HG02884 (cell line): ENCODE data around the gene SNX3.

Experiments
- ATAC-seq: cut with Tn5 transposase; IDR thresholded peaks from one replicate; pipeline ENCODE4 v1.9.1; 2021; ENCODE audit warnings: mild to moderate bottlenecking, moderate library complexity; ENCODE audit not compliant: unreplicated experiment

Gene SNX3

GRCh38 chr6:108209738-108210137 lies 51.1 kb downstream of the SNX3 start:
- ATAC-seq = no peak

DNA sequence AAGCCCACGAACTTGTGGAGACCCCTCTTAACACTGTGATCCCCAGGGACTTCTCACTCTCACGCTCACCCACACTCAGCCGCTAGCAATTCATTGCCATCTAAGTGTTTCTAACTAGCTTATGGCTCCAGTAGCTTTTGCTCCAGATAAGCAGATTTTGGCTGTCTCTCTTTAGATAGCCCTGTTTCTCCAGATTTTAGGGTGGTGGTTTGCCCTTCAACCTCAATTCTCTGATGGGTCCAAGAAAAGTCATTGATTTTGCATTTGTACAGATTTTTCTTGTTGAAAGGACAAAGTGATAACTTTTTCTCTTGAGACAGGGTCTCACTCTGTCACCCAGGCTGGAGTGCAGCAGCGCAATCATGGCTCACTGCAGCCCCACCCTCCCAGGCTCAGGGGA lies 53.8 kb downstream of the SNX3 start:
- no peak for ATAC-seq

DNA sequence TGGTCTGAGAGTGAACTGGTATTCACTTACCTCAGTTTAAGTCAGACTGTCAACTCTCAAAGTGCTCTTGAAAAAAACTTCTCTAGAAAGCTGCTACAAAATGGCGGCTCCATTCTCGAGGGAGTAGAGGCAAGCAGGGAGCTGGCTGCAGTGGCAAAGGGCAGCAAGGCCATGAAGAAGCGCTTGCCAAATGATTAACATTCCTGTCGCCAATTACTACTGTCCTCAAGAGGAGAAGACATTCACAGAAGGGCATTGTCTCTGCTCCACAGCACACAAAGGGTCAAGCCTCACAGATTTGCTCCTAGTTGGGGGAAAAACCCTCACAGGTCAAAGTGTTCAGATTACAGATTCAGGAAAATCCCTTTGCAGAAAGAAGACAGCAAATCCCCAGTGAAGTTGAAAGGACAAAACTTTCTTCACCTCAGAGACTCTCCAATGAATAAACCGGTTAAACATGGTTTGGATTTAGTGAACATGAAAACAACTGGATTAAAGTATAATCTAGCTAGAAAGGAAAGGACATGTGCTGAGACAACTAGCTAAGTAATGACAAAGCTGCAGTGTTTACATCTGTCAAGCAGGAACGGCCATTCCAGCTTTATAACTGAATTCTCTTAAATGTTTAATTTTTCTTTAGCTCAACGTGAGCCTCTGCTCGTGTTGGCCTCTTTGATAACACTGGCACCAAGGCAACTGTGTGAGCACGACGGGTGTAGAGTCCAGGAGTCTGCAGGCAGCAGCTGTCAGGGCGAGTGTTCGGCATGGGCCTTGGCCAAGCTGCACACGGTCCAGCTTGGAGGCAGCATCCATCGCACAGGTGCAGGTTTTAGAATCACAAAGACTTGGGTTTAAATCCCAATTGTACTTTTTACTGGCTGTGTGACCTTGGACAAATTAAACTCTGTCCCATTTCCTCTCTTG lies 57.4 kb downstream of the SNX3 start:
- ATAC-seq = no peak

DNA sequence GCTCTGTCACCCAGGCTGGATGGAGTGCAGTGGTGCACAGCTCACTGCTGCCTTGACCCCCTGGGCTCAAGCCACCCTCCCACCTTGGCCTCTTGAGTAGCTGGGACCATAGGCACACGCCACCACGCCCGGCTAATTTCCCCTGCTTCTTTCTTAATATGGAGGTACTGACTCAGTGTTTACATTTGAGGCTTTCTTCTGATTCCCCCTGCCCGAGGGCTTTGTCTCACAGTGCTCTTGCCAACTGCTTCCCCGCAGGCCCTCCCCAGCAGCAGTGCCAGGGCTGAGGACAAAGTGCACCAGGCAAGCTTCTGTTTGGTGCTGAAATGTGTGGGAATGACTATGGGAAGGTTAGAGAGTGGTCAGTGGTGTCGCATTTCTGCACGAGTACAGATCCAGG lies 60.2 kb downstream of the SNX3 start:
- ATAC-seq = no peak

DNA sequence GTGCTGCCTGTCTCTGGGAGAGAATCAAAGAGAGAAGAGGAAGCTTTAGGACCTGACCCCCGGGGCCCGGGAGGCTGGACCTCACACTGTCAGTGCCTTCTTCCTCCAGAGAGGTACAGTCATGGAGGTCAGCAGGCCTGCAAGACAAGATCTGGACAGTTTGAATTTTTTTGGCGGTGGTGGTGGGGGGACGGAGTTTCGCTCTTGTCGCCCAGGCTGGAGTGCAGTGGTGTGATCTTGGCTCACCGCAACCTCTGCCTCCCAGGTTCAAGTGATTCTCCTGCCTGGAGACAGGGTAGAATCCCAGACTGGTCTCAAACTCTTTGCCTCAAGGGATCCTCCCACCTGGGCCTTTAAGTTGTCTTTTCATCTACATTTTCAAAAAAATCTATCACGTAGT lies 60.7 kb downstream of the SNX3 start:
- ATAC-seq = no peak

DNA sequence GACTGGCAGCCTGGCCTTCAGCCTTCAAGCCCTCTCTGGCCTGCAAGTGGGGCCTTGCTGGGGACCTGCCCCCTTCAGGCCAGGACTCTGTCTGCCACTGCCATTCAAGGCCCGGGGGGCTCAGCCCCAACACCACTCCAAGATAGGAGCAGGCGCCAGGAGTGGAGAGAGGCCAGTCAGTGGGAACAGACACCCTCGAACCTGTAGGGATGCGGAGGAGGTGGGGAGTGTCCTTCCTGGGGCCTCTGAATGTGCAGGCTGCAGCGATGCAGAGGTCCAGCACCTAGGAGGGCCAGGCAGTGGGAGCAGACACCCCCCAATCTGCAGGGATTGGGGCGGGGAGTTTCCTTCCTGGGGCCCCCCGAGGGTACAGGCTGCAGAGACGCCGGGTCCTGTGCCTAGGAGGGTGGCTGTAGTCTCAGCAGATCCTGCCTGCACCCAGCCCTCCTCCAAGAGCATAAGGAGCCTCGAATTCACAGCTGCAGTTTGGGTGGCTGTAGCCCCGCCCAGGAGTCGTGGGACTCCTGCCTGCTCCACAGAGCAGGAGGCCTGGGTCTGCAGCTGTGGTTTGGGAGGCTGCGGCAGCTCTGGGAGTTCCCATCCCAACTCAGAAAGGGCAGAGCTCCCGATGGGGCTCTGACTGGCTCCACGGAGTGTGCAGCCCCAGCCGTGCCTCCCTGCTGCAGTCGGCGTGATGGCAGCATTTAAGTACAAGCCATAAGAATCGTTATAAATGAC lies 61.9 kb downstream of the SNX3 start:
- no peak for ATAC-seq

GRCh38 chr6:108195209-108195608 lies 65.6 kb downstream of the SNX3 start:
- ATAC-seq = no peak

DNA sequence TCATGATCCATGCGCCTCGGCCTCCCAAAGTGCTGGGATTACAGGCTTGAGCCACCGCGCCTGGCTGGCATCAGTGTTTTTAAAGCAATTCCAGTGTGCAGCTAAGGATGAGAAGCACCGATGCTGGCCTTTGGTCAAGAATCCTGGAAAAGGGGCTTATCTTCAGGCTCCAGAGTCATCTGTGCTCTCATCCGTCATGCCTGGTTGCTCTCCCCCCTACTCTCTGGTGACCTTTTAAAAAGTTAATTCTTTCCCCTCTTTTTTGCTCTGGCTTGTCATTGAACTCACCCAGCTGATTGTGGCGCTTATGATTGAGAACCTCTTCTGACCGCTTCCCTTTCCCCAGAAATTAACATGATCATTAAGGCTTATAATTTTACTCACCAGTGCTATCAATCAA lies 66.3 kb downstream of the SNX3 start:
- ATAC-seq = no peak

- no peak for ATAC-seq
These were observed 67.0 kb downstream of the SNX3 start for GRCh38 chr6:108193835-108194234.

DNA sequence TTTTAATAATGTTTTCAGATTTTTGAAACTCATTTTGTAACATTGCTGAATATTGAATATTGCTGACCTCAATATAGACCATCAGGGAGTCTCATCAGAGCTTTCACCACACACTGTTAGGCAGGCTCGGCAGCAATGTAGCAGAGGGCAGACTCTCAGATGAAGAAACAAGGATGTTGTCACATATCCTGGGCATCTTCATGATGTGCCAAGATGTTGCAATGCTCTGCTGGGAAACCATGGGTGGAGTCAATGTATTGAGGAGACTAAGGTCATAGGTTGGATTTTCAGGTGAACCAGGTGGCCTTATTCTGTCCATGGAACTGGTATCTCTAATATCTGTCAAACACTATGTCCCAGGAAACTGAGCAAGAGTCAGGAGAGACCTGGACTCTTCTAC lies 67.7 kb downstream of the SNX3 start:
- ATAC-seq = no peak

- no peak for ATAC-seq
These were observed 73.3 kb downstream of the SNX3 start for GRCh38 chr6:108187519-108187918.

GRCh38 chr6:108186226-108186625 lies 74.6 kb downstream of the SNX3 start:
- ATAC-seq = no peak

GRCh38 chr6:108180776-108181175 lies 80.1 kb downstream of the SNX3 start:
- no peak for ATAC-seq

GRCh38 chr6:108180266-108180665 lies 80.6 kb downstream of the SNX3 start:
- ATAC-seq = no peak

DNA sequence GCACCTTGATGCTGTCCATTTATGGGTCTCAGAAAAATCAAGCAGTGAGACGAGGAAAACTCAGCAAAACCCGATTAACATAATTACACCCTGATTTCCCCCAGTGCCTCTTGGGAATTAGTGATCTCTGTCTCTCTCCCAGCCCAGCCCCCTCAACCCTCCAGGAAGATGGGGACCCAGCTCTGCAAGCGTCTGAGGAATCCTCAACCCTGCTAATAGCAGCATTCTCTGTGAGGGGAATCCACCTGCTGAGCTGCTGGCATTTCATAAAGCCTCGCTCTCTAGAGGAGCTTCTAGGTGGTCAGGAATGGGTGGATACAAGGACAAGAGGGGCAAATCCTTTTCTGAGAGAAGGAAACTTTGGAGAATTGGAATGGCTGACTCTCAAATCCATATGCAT lies 81.1 kb downstream of the SNX3 start:
- ATAC-seq = no peak

DNA sequence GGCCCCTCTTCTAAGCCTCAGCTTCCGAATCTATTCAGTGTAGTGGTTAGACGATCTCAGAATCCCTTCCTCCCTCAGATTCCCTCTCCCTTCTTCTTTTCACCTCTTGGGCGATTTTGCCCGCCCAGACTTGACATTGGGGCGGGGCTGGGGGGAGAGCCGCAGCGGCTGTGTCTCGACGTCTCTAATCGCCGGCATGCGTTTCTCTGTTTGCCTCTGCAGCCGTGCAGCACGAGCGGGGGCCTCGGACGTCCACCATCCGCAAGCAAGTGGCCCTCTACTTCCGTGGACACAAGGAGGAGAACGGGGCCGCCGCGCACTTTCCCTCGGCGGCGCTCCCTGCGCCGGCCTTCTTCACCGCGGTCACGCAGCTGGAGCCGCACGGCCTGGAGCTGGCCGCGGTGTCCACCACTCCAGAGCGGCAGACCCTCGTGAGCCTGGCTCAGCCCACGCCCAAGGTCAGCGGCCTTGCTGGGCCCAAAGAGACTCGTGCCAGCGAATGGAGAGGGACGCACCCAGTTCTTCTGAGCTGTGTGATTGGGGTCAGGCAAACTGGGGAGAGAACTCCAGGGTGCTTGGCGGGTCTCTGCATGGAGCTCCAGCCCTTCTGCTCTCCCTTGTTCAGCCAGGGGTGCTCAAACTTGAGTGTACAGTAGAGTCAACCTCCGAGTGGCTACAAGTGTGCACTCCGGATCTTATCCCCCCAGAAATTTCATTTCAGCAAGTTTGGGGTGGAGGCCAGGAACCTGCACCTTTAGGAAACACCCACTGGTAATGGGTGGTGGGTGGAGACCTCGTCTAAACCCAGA lies 84.4 kb downstream of the SNX3 start:
- ATAC-seq = no peak

DNA sequence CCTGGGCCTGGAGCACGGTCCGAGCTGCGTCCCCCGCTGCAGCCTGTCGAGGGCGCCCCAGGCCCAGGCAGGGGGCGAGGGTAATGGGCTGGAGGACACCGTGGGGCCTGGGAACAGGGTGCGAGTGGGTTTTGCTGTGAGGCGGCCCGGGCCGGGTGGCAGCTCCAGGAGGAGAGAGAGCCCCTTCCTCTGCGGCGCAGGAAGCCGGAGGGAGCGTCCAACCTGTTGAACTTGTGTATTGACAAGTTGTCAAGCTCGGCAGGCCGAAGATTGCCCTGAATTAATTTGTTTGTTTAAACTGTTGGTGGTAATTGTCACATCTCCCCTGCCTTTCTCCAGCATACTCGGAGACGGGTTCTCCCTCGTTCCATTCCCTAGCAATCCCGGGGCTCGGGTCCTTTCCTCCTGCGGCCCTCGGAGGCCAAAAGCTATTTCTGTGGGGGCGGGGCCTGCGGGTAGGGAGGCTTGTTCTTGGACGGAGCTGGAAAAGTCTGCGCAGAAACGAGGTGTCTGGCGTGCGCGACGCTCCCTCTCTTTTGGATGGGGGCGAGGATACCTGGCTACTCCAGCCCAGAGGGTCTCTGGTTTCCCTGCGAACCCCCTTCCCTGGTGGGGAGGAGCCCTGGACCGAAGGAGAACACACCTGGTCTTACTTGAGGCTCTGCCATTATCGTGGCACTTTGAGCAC lies 85.1 kb downstream of the SNX3 start:
- ATAC-seq = no peak

DNA sequence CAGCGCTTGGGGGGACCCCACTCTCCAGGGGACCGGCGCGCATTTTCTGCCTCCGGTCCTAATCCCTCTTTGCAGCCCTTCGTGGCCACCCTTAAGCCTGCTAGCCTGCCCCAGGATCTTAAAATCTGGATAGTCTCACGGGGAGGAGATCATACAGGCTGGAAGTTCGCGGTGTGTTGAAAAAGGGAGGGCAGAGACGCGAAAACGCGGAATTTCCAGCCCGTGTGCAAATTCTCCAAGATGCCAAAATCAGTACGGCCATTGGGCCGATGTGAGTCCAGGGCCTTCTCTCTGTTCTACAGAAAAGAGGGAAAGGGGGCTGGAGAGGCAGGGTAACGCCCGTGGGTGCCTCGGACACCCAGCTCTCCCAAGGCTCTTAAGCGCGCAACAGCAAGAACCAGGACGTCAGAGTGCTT lies 85.7 kb downstream of the SNX3 start:
- ATAC-seq = no peak

DNA sequence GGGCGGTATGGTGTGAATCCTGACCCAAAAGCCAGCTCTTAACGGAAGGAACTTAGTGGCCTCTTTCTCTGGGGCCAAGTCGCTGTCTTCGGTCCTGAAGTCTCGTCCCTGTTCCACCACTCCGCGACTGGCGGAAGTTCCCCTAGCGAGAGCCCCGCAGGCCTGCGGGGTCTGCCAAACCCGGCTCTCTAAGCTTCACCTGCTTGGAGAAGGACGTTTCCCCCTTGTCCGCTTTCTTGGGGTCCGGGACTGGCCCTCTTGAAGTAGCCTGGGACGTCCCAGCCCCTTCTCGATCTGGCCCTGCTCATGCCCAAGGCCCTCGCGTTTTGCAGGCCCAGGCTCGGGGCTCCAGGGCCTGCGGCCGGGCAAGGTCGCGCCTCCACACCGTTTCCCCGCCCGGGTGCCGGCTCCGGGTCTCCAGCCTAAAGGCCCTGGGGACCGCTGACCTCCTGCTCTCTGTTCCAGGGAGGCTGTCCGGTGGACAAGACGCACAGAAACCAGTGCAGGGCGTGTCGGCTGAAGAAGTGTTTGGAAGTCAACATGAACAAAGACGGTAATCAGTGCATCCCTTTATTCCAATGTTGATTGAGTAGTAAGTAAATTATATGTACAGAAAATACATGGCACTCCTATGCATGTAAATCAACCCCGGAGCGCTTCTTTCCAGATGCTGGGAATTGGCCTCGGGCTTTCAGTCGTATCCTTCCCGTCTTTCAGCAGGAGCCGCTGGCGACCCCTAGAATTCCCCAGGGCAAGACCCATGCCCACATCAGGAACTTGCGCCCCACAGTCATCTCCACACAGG lies 86.3 kb downstream of the SNX3 start:
- ATAC-seq = no peak

DNA sequence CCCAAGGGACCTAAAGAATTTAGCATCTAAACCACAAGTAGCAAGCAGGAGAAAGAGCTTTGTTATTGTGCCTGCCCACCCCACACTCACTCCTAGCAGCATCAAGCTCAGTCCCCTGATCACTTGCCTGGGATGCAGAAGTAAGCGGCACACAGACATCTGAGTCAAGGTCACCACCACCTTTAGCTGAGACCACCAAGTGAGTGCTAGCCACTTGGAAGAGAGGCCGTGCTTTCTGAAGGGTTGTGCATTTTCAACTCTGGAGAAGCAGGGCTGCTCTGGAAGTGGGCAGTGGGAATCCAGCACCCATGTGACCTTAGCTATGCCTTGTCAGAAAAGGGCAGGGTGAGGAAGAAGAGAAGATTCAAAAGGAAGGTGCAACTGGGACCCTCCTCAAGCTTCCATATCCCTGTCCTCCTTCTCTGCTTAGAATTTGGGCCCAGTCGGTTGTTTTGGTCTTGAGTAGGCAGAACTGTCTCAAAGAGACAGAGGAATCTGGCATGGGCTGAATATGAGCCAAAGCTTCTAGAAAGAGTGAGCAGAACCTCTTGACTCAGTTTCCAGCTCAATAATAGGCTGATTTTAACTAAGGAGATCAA lies 88.8 kb downstream of the SNX3 start:
- ATAC-seq = no peak
